Chondrocyte (in vitro differentiated cells): ENCODE results near the gene SMG6. TPM values are rescaled to one million over a fixed set of nuclear protein-coding genes. Genes with fewer than 3 reads are reported as not detected.
"Not testable (repeated sequence)": the region's sequence is repeated elsewhere in the genome, so short reads cannot be mapped to it uniquely, and the experiment has no call there.

Experiments used
- DNase-seq: peaks from one replicate; pipeline ENCODE4 v3.0.0; 2021; ENCODE audit warnings: mixed read lengths, low spot score
- H3K27ac Mint-ChIP-seq: one replicate; pipeline ENCODE4 v1.8.0; 2021; ENCODE audit warnings: mild to moderate bottlenecking, moderate library complexity, mixed read lengths; ENCODE audit not compliant: unreplicated experiment
- H3K27me3 Mint-ChIP-seq: 2 replicates; pipeline ENCODE4 v1.8.0; 2021; ENCODE audit warnings: low read depth, mixed read lengths
- H3K36me3 Mint-ChIP-seq: 2 replicates; pipeline ENCODE4 v1.8.0; 2021; ENCODE audit warnings: low read depth, mixed read lengths
- H3K4me1 Mint-ChIP-seq: 2 replicates; pipeline ENCODE4 v1.8.0; 2021; ENCODE audit warnings: low read depth, mild to moderate bottlenecking, mixed read lengths
- H3K4me3 Mint-ChIP-seq: one replicate; pipeline ENCODE4 v1.8.0; 2021; ENCODE audit warnings: mild to moderate bottlenecking, moderate library complexity, mixed read lengths; ENCODE audit not compliant: unreplicated experiment
- H3K9me3 Mint-ChIP-seq: 2 replicates; pipeline ENCODE4 v1.8.0; 2021; ENCODE audit warnings: low read depth, mixed read lengths
- total RNA-seq: library from RNA; stranded (reverse); gene quantifications from 3 replicates; pipeline ENCODE4 v1.2.1, GENCODE V29; 2021
- TF ChIP-seq, protein P1 (sequence below): fragments of 200-600 bp; sonication (generic); IDR thresholded peaks from 2 replicates; pipeline ENCODE4 v1.5.0; 2021; ENCODE audit warnings: antibody characterized with exemption, mild to moderate bottlenecking, moderate library complexity

The SMG6 gene
- total RNA-seq, 1 donor from 2014 or later, result 33.6 TPM

- peaks cover 11% of the 10 kb centered on the region for H3K36me3 Mint-ChIP-seq
- no peaks in the 10 kb centered on the region for H3K27me3 Mint-ChIP-seq
- TF ChIP-seq, protein P1, sequence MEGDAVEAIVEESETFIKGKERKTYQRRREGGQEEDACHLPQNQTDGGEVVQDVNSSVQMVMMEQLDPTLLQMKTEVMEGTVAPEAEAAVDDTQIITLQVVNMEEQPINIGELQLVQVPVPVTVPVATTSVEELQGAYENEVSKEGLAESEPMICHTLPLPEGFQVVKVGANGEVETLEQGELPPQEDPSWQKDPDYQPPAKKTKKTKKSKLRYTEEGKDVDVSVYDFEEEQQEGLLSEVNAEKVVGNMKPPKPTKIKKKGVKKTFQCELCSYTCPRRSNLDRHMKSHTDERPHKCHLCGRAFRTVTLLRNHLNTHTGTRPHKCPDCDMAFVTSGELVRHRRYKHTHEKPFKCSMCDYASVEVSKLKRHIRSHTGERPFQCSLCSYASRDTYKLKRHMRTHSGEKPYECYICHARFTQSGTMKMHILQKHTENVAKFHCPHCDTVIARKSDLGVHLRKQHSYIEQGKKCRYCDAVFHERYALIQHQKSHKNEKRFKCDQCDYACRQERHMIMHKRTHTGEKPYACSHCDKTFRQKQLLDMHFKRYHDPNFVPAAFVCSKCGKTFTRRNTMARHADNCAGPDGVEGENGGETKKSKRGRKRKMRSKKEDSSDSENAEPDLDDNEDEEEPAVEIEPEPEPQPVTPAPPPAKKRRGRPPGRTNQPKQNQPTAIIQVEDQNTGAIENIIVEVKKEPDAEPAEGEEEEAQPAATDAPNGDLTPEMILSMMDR, result no peak
- H3K9me3 Mint-ChIP-seq, result no peaks in the 10 kb centered on the region
- peaks cover 30% of the 10 kb centered on the region for H3K4me1 Mint-ChIP-seq
- DNase-seq, result no peak
- H3K4me3 Mint-ChIP-seq, result no peak overlapping the region
- no peak overlapping the region for H3K27ac Mint-ChIP-seq
Measured at GRCh38 chr17:2266865-2267228, 36.7 kb downstream of the SMG6 start.

DNA sequence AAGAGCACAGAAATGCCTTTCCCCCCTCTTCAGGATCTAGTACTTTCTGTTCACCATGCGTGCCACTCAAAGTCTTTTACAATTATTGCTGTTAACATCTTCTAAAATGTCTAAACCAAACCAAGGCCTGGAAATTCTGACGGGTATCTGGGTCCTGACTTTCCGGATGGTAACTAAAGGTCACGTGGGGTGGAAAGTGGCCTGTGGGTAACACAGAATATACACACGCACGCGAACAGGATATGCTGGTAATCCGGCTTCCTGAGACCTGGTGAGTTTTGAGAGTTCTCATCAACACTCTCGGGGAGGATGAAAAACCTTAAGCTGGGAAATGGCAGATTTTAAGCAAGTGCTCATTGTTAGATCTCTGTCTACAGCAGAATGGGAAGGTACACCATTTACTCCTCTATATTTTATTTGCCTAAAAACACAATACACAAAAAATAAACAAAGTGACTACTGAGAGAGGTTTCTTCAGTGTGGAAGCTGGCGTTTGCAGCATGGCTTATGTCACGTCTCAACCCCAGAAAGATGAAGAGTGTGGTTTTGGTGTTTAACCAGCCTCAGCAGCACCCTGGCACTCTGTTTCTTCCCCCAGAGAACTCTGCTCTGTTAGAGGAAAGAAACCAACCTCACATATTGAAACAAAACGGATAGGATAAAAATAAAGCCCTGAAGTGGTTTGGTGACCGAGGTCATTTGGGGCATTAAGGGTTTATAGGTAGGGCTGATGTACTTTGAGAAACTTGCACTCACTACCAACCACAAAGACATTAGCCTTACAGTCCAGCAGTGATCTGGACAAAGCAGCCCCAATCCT, 37.3 kb downstream of the SMG6 start:
- Mint-ChIP-seq H3K27me3 (no peaks in the 10 kb centered on the region), H3K9me3 (no peaks in the 10 kb centered on the region), H3K36me3 (peaks cover 11% of the 10 kb centered on the region), H3K4me1 (peaks cover 35% of the 10 kb centered on the region), H3K4me3 (no peak overlapping the region), H3K27ac (no peak overlapping the region)
- TF ChIP-seq, protein P1, result no peak
- DNase-seq, result no peak

GRCh38 chr17:2265166-2265565, 38.4 kb downstream of the SMG6 start:
- DNase-seq, H3K36me3 Mint-ChIP-seq: not testable (repeated sequence)
- peak overlapping the region; percentile 50 for H3K27ac Mint-ChIP-seq

DNA sequence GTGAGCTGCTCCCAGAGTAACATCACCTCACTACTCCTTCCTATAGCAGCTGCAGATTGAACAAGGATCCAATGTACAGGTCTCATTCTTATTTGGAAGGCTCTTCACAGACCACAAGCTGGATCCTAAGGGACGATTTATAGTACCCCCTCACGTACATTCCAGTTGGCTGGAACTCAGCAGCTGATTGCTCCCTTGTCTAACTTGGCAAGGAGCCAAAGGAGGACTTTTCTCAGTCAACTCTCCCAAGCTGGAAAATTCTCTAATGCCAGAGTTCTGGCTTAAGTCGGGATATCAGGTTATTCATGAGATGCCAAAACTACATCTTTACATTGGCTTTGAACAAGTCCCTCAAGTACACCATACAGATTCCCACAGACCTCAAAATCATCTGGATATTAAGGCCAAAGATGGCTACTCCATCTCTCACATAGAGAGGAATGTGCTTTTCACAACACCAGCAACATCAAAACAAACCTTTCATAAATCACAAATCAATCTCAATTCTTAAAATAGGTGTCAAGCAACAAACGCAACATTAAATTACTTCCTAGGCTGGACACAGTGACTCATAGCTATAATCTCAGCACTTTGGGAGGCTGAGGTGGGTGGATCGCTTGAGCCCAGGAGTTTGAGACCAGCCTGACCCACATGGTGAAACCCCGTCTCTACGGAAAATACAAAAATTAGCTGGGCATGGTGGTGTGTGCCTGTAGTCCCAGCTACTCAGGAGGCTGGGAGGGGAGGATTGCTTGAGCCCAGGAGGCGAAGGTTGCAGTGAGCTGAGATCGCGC, 39.3 kb downstream of the SMG6 start:
- Mint-ChIP-seq H3K27ac (peak overlapping the region; percentile 61), H3K36me3 (peaks cover 5% of the 10 kb centered on the region), H3K27me3 (no peaks in the 10 kb centered on the region), H3K4me1 (peaks cover 35% of the 10 kb centered on the region), H3K4me3 (no peak overlapping the region), H3K9me3 (no peaks in the 10 kb centered on the region)
- no peak for DNase-seq
- TF ChIP-seq, protein P1, result no peak

More at GRCh38 chr17:2265166-2265565, 38.4 kb downstream of the SMG6 start:
- H3K4me3 Mint-ChIP-seq, H3K27me3 Mint-ChIP-seq, H3K9me3 Mint-ChIP-seq: not testable (repeated sequence)
- peaks cover 35% of the 10 kb centered on the region for H3K4me1 Mint-ChIP-seq

DNA sequence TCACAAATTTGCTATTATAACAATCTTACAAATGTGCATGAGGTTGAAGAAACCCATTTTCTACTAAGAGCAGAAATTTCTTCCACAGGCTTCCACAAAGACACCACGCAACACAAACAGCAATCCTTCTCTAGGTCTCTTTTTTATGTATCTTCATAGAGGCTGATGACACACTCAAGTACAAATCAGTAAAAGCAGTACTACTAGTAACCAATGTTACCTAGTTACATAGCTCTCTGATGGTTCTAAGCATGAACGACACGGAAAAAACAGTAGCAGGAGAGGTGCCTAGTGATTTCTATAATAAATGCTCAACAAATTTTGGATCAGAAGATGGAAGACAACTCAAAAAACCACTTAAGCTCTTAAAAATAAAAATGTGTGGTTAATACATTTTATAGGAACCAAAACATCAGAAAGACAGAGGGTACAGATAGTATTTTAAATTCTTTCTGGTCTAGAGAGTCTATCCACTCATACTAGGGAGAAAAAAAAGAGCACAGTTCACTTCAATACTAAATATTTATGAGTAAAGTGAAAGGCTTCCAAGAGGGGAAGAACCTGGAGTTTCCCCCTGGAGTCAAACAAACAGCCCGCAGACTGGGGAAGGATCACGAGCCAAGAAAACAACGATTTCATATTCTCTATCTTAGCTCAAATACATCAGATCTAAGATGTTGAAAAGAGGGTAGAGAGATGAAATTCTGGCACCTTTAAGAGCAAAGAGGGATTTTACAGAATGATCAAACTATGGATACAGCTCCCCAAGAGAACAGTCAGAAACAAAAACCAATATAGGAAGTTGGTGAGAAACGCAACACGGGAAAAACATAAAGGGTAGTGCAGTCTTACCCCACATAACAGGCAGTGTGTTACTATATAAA, 40.2 kb downstream of the SMG6 start:
- TF ChIP-seq, protein P1, result no peak
- DNase-seq, result no peak
- no peak overlapping the region for H3K4me3 Mint-ChIP-seq
- no peaks in the 10 kb centered on the region for H3K27me3 Mint-ChIP-seq
- peaks cover 5% of the 10 kb centered on the region for H3K36me3 Mint-ChIP-seq
- peaks cover 35% of the 10 kb centered on the region for H3K4me1 Mint-ChIP-seq
- H3K27ac Mint-ChIP-seq, result peak overlapping the region; percentile 59
- H3K9me3 Mint-ChIP-seq, result no peaks in the 10 kb centered on the region
